ENCODE data around the gene CRY1.

- no peak for TF ChIP-seq CTCF (IDR thresholded peaks at IDR 0.05)
- TF ChIP-seq POLR2A (IDR thresholded peaks at IDR 0.05) = no peak
Measured at GRCh38 chr12:106978035-106978800, 115.1 kb downstream of the CRY1 start.
